Smooth muscle cell (in vitro differentiated cells): ENCODE results near the gene DIPK1B. TPM values are rescaled to one million over a fixed set of nuclear protein-coding genes. Genes with fewer than 3 reads are reported as not detected.

Source experiments
- DNase-seq: peaks from one replicate; lab custom pipeline; 2025; ENCODE audit not compliant: unreplicated experiment; lab: John Stamatoyannopoulos, UW
- H2AFZ ChIP-seq: fragments of 200-600 bp; sonication (generic); 2 replicates; pipeline ENCODE4 v1.6.0; 2016; ENCODE audit warnings: antibody characterized with exemption, low read depth, mild to moderate bottlenecking
- H3F3A ChIP-seq: fragments of 200-600 bp; sonication (generic); 2 replicates; pipeline ENCODE4 v1.6.0; 2017; ENCODE audit warnings: antibody characterized with exemption, low read depth
- H3K27ac ChIP-seq: fragments of 200-600 bp; sonication (generic); 2 replicates; pipeline ENCODE4 v1.5.1; 2016; ENCODE audit warnings: low read depth, mild to moderate bottlenecking
- H3K27me3 ChIP-seq: fragments of 200-600 bp; sonication (generic); 2 replicates; pipeline ENCODE4 v1.6.1; 2016; ENCODE audit warnings: low read depth, mild to moderate bottlenecking
- H3K36me3 ChIP-seq: fragments of 200-600 bp; sonication (generic); 2 replicates; pipeline ENCODE4 v1.5.1; 2016; ENCODE audit warnings: low read depth
- H3K4me1 ChIP-seq: fragments of 200-600 bp; sonication (generic); 2 replicates; pipeline ENCODE4 v1.5.1; 2016; ENCODE audit warnings: low read depth
- H3K4me2 ChIP-seq: fragments of 200-600 bp; sonication (generic); 2 replicates; pipeline ENCODE4 v1.6.0; 2016; ENCODE audit warnings: mild to moderate bottlenecking
- H3K4me3 ChIP-seq: fragments of 200-600 bp; sonication (generic); 2 replicates; pipeline ENCODE4 v1.5.1; 2016; ENCODE audit warnings: mild to moderate bottlenecking
- H3K79me2 ChIP-seq: fragments of 200-600 bp; sonication (generic); 2 replicates; pipeline ENCODE4 v1.6.0; 2016; ENCODE audit warnings: low read depth, mild to moderate bottlenecking
- H3K9ac ChIP-seq: fragments of 200-600 bp; sonication (generic); 2 replicates; pipeline ENCODE4 v1.6.0; 2016; ENCODE audit warnings: low read depth
- H3K9me3 ChIP-seq: fragments of 200-600 bp; sonication (generic); replicated peaks from 2 replicates; pipeline ENCODE4 v1.5.1; 2016; ENCODE audit warnings: low read depth
- H4K20me1 ChIP-seq: fragments of 200-600 bp; sonication (generic); 2 replicates; pipeline ENCODE4 v1.6.0; 2016; ENCODE audit warnings: low read depth
- CTCF ChIP-seq: fragments of 200-600 bp; sonication (generic); IDR thresholded peaks from 2 replicates; pipeline ENCODE4 v1.5.1; 2017; ENCODE audit warnings: borderline replicate concordance, mild to moderate bottlenecking, antibody characterized with exemption; ENCODE audit not compliant: insufficient read depth, poor library complexity, severe bottlenecking
- WGBS: methylation state at CpG from one replicate; pipeline ENCODE4 v1.1.7; 2016; ENCODE audit warnings: low lambda C conversion rate; 5-methylcytosine and 5-hydroxymethylcytosine counted together
- polyA plus RNA-seq: library from polyadenylated mRNA; unstranded; fragments of >200 nt; fragmentation: Nextera tagmentation; extraction: Ambion mirVana; gene quantifications from 2 replicates; pipeline ENCODE4 v1.2.1, GENCODE V29; 2016
- total RNA-seq: library from RNA; depleted of rRNA; stranded (reverse); fragments of >200 nt; gene quantifications from 2 replicates; pipeline ENCODE4 v1.2.3, GENCODE V29; 2014

The DIPK1B gene
- total and polyA plus RNA-seq, 2 experiments from 2014 or later, result 14.6 to 58.5 TPM

GRCh38 chr9:136742591-136743391, 30.4 kb downstream of the DIPK1B start, which contains the start of gene LCN10:
LCN10 (minus strand) TSS chr9:136742940; CDS start chr9:136742903, 37 bp downstream.
- H3K36me3 ChIP-seq, result no peaks in the 10 kb centered on the region
- no peak within 1 kb of the TSS for H3K9ac ChIP-seq
- H4K20me1 ChIP-seq, result no peaks in the 10 kb centered on the region
- TF ChIP-seq CTCF, result peak; percentile 35
- no peak within 1 kb of the TSS for H3K4me3 ChIP-seq
- no peaks in the 10 kb centered on the region for H3K9me3 ChIP-seq
- H3K27ac ChIP-seq, result no peak within 1 kb of the TSS
- no peak within 1 kb of the TSS for H2AFZ ChIP-seq
- H3K4me1 ChIP-seq, result no peaks in the 10 kb centered on the region
- no peaks in the 10 kb centered on the region for H3K79me2 ChIP-seq
- no peaks in the 10 kb centered on the region for H3K27me3 ChIP-seq
- no peak within 1 kb of the TSS for H3K4me2 ChIP-seq
- no peak for DNase-seq
- no peaks in the 10 kb centered on the region for H3F3A ChIP-seq
- 66% methylated on average over 21 of the region's 25 CpGs for WGBS

- no peaks in the 10 kb centered on the region for H3K27me3 ChIP-seq
- TF ChIP-seq CTCF, result no peak
- no peaks in the 10 kb centered on the region for H3F3A ChIP-seq
Observed at GRCh38 chr9:136743639-136744211, 31.4 kb downstream of the DIPK1B start.

DNA sequence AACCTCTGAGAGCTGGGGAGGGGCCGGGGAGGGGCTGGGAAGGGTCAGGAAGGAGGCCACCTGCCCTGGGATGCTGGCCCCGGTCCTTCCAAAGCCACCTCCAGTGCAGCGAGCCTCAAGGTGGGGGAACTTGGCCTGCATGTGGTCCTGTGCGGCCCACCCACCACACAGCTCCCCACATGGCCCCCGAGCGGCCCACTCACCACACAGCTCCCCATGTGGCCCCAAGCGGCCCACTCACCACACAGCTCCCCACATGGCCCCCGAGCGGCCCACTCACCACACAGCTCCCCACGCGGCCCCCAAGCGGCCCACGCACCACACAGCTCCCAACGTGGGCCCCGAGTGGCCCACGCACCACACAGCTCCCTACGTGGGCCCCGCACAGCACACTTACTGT, 32.4 kb downstream of the DIPK1B start:
- Histone ChIP-seq H3K36me3 (no peaks in the 10 kb centered on the region), H4K20me1 (no peaks in the 10 kb centered on the region), H3K4me3 (no peak overlapping the region), H3K4me2 (no peak overlapping the region), H3K27me3 (no peaks in the 10 kb centered on the region), H3K9me3 (no peaks in the 10 kb centered on the region), H3K9ac (no peak overlapping the region), H3K4me1 (no peaks in the 10 kb centered on the region), H3F3A (no peaks in the 10 kb centered on the region), H3K79me2 (no peaks in the 10 kb centered on the region), H2AFZ (no peak overlapping the region), H3K27ac (no peak overlapping the region)
- DNase-seq, result no peak
- TF ChIP-seq CTCF, result no peak
- 94% methylated on average over 13 of the region's 18 CpGs for WGBS

More at GRCh38 chr9:136743639-136744211, 31.4 kb downstream of the DIPK1B start:
- Histone ChIP-seq H4K20me1 (no peaks in the 10 kb centered on the region), H3K4me1 (no peaks in the 10 kb centered on the region), H2AFZ (no peak overlapping the region), H3K36me3 (no peaks in the 10 kb centered on the region), H3K27ac (no peak overlapping the region), H3K4me3 (no peak overlapping the region), H3K79me2 (no peaks in the 10 kb centered on the region), H3K9ac (no peak overlapping the region), H3K9me3 (no peaks in the 10 kb centered on the region), H3K4me2 (no peak overlapping the region)
- WGBS, result 91% methylated on average over 13 of the region's 16 CpGs
- no peak for DNase-seq
